IPS-NIHi11 (cell line): ENCODE data around the gene ADGRG1.

Source experiments
- DNase-seq: peaks from one replicate; pipeline ENCODE4 v3.0.0; 2012; ENCODE audit warnings: mixed read lengths, low spot score

Gene ADGRG1

GRCh38 chr16:57635266-57636097, 7.1 kb downstream of the ADGRG1 start:
- DNase-seq, result no peak

- no peak for DNase-seq
Observed at GRCh38 chr16:57636184-57636583, 7.8 kb downstream of the ADGRG1 start.

- no peak for DNase-seq
Observed at GRCh38 chr16:57637020-57637419, 8.6 kb downstream of the ADGRG1 start.

- no peak for DNase-seq
Observed at GRCh38 chr16:57637424-57637823, 9.0 kb downstream of the ADGRG1 start.

- DNase-seq, result no peak
Observed at GRCh38 chr16:57637965-57638364, 9.5 kb downstream of the ADGRG1 start.

- DNase-seq, result no peak
Observed at GRCh38 chr16:57638381-57638780, 10.0 kb downstream of the ADGRG1 start.

GRCh38 chr16:57639172-57639887, 10.9 kb downstream of the ADGRG1 start:
- DNase-seq, result peak; percentile 95

GRCh38 chr16:57640185-57640584, 11.8 kb downstream of the ADGRG1 start:
- no peak for DNase-seq

- no peak for DNase-seq
Observed at GRCh38 chr16:57640612-57641011, 12.2 kb downstream of the ADGRG1 start.

- DNase-seq, result no peak
Observed at GRCh38 chr16:57642160-57643135, 14.0 kb downstream of the ADGRG1 start.

GRCh38 chr16:57643147-57643874, 14.9 kb downstream of the ADGRG1 start:
- DNase-seq, result no peak

- no peak for DNase-seq
Observed at GRCh38 chr16:57643910-57644309, 15.5 kb downstream of the ADGRG1 start.

GRCh38 chr16:57644383-57645014, 16.1 kb downstream of the ADGRG1 start:
- no peak for DNase-seq

- no peak for DNase-seq
Observed at GRCh38 chr16:57645169-57645568, 16.7 kb downstream of the ADGRG1 start.

- DNase-seq, result no peak
Observed at GRCh38 chr16:57645691-57646387, 17.4 kb downstream of the ADGRG1 start.

- no peak for DNase-seq
Observed at GRCh38 chr16:57646388-57647039, 18.1 kb downstream of the ADGRG1 start.

GRCh38 chr16:57647136-57647875, 18.9 kb downstream of the ADGRG1 start:
- DNase-seq, result no peak

GRCh38 chr16:57648125-57648524, 19.7 kb downstream of the ADGRG1 start:
- DNase-seq, result no peak
